Calu3 (cell line): ENCODE results near the gene SNAPC4. TPM values are rescaled to one million over a fixed set of nuclear protein-coding genes. Genes with fewer than 3 reads are reported as not detected.

Experiments used
- BruUV-seq: library from RNA; stranded (reverse); fragments of 400-500 nt; replicated peaks from 2 replicates; lab custom pipeline; 2021; lab: Mats Ljungman, UMichigan
- CTCF ChIA-PET: fragments of 300-600 bp; sonication (Branson Sonifier 250); formaldehyde crosslinking; loops from one replicate; lab custom pipeline; 2022; ENCODE audit warnings: antibody characterized with exemption; lab: Charles Lee
- DNase-seq: peaks from one replicate; pipeline ENCODE4 v3.0.0; 2022
- H3K27ac Mint-ChIP-seq: one replicate; pipeline ENCODE4 v1.8.0; 2022; ENCODE audit warnings: mixed read lengths; ENCODE audit not compliant: unreplicated experiment
- H3K27me3 Mint-ChIP-seq: one replicate; pipeline ENCODE4 v1.8.0; 2022; ENCODE audit warnings: mixed read lengths; ENCODE audit not compliant: unreplicated experiment
- H3K36me3 Mint-ChIP-seq: one replicate; pipeline ENCODE4 v1.8.0; 2022; ENCODE audit warnings: mild to moderate bottlenecking, moderate library complexity, mixed read lengths; ENCODE audit not compliant: insufficient read depth, unreplicated experiment
- H3K4me1 Mint-ChIP-seq: one replicate; pipeline ENCODE4 v1.8.0; 2022; ENCODE audit warnings: mild to moderate bottlenecking, low read depth, mixed read lengths; ENCODE audit not compliant: unreplicated experiment
- H3K4me3 Mint-ChIP-seq: one replicate; pipeline ENCODE4 v1.8.0; 2022; ENCODE audit warnings: mild to moderate bottlenecking, low read depth, moderate library complexity, mixed read lengths; ENCODE audit not compliant: unreplicated experiment
- H3K9me3 Mint-ChIP-seq: one replicate; pipeline ENCODE4 v1.8.0; 2022; ENCODE audit warnings: low read depth, mixed read lengths; ENCODE audit not compliant: unreplicated experiment
- intact Hi-C: fragments of 100-400 bp; cut with micrococcal nuclease; formaldehyde crosslinking; loops from one replicate; pipeline ENCODE4 v1.10.0; 2022; ENCODE audit not compliant: unreplicated experiment
- total RNA-seq: library from RNA; stranded (reverse); gene quantifications from 2 replicates; pipeline ENCODE4 v1.2.3, GENCODE V29; 2022
- TF ChIP-seq, protein P1 (sequence below): fragments of 200-600 bp; IDR thresholded peaks from one replicate; pipeline ENCODE4 v1.8.0; 2022; ENCODE audit warnings: antibody characterized with exemption; ENCODE audit not compliant: unreplicated experiment

SNAPC4 gene
- total RNA-seq, 1 experiment from 2014 or later = 10.5 TPM

GRCh38 chr9:136387217-136387616, 12.8 kb downstream of the SNAPC4 start:
- BruUV-seq = no TSS peak
- H3K4me1 Mint-ChIP-seq = no peaks in the 10 kb centered on the region
- CTCF ChIA-PET = no interaction called here
- no peaks in the 10 kb centered on the region for H3K27me3 Mint-ChIP-seq
- intact Hi-C loops = no loop called here
- no peak overlapping the region for H3K27ac Mint-ChIP-seq
- H3K9me3 Mint-ChIP-seq = no peaks in the 10 kb centered on the region
- TF ChIP-seq, protein P1, sequence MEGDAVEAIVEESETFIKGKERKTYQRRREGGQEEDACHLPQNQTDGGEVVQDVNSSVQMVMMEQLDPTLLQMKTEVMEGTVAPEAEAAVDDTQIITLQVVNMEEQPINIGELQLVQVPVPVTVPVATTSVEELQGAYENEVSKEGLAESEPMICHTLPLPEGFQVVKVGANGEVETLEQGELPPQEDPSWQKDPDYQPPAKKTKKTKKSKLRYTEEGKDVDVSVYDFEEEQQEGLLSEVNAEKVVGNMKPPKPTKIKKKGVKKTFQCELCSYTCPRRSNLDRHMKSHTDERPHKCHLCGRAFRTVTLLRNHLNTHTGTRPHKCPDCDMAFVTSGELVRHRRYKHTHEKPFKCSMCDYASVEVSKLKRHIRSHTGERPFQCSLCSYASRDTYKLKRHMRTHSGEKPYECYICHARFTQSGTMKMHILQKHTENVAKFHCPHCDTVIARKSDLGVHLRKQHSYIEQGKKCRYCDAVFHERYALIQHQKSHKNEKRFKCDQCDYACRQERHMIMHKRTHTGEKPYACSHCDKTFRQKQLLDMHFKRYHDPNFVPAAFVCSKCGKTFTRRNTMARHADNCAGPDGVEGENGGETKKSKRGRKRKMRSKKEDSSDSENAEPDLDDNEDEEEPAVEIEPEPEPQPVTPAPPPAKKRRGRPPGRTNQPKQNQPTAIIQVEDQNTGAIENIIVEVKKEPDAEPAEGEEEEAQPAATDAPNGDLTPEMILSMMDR = no peak
- H3K4me3 Mint-ChIP-seq = no peak overlapping the region
- DNase-seq = no peak
- H3K36me3 Mint-ChIP-seq = peaks cover 37% of the 10 kb centered on the region

DNA sequence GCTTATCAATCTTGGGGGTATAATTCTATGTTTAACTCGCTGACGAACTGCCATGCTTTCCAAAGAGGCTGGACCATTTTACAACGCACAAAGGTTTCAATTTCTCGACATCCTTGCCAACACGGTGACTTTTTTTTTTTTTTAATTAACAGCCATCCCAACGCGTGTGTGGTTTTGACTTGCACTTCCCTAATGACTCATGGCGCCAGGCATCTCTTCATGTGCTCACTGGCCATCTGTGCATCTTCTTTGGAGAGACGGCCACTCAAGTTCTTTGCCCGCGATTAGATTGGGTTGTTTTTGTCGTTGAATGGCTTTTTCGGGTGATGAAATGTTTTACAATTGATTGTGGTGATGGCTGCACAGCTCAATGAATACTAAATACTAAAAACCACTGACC, 14.0 kb downstream of the SNAPC4 start:
- H3K36me3 Mint-ChIP-seq = peaks cover 34% of the 10 kb centered on the region
- CTCF ChIA-PET = interaction anchor here (0.6 kb wide), 1 partner anchor 204 kb away, joined by 3 read pairs; no protein-coding TSS in a partner anchor
- BruUV-seq = no TSS peak

GRCh38 chr9:136385015-136385414, 15.0 kb downstream of the SNAPC4 start:
- intact Hi-C loops = no loop called here
- TF ChIP-seq, protein P1 = no peak
- peaks cover 29% of the 10 kb centered on the region for H3K36me3 Mint-ChIP-seq
- CTCF ChIA-PET = no interaction called here
- no peak overlapping the region for H3K4me3 Mint-ChIP-seq
- H3K27ac Mint-ChIP-seq = no peak overlapping the region
- no TSS peak for BruUV-seq
- H3K4me1 Mint-ChIP-seq = no peaks in the 10 kb centered on the region
- no peaks in the 10 kb centered on the region for H3K9me3 Mint-ChIP-seq
- no peak for DNase-seq
- H3K27me3 Mint-ChIP-seq = no peaks in the 10 kb centered on the region

More for the DNA sequence above, 14.0 kb downstream of the SNAPC4 start:
- TF ChIP-seq, protein P1 = no peak
- Mint-ChIP-seq H3K27me3 (no peaks in the 10 kb centered on the region), H3K4me1 (no peaks in the 10 kb centered on the region), H3K4me3 (no peak overlapping the region), H3K27ac (no peak overlapping the region), H3K9me3 (no peaks in the 10 kb centered on the region)
- intact Hi-C loops = no loop called here
- DNase-seq = no peak

- H3K4me3 Mint-ChIP-seq = no peak overlapping the region
- CTCF ChIA-PET = no interaction called here
These were observed 16.5 kb downstream of the SNAPC4 start for GRCh38 chr9:136383436-136383835.

More at GRCh38 chr9:136383436-136383835, 16.5 kb downstream of the SNAPC4 start:
- intact Hi-C loops = no loop called here
- H3K27me3 Mint-ChIP-seq = no peaks in the 10 kb centered on the region
- DNase-seq = no peak
- H3K36me3 Mint-ChIP-seq = peaks cover 23% of the 10 kb centered on the region
- no TSS peak for BruUV-seq
- H3K4me1 Mint-ChIP-seq = no peaks in the 10 kb centered on the region
- TF ChIP-seq, protein P1 = no peak
- no peaks in the 10 kb centered on the region for H3K9me3 Mint-ChIP-seq
- no peak overlapping the region for H3K27ac Mint-ChIP-seq
